Measurements from ENCODE around the gene MARS1. TPM values are rescaled to one million over a fixed set of nuclear protein-coding genes. Genes with fewer than 3 reads are reported as not detected.

Gene MARS1
- total RNA-seq, 1 experiment from 2014 or later = 151 TPM

Small RNAs within 50 kb of the gene (small RNA-seq; reads per million reads assigned to genes)
- 0 to 0.10 reads per million in 2 experiments for gene MIR616

Other genes starting within 250 kb of the MARS1 start
- not detected in 2 replicates for gene STAC3, start 236.9 kb upstream of the MARS1 start, total RNA-seq (2014; rRNA removed; shearing (Covaris generic))
- gene R3HDM2, start 57.0 kb upstream of the MARS1 start, total RNA-seq (2014; rRNA removed; shearing (Covaris generic)) = 15.2 and 19.0 TPM in 2 replicates
- gene INHBC, start 53.3 kb upstream of the MARS1 start, total RNA-seq (2014; rRNA removed; shearing (Covaris generic)) = not detected in 2 replicates
- 0.34 TPM in 1 of 2 replicates, not detected in the other for gene INHBE, start 32.8 kb upstream of the MARS1 start, total RNA-seq (2014; rRNA removed; shearing (Covaris generic))
- 0.16 and 1.9 TPM in 2 replicates for gene GLI1, start 28.3 kb upstream of the MARS1 start, total RNA-seq (2014; rRNA removed; shearing (Covaris generic))
- not detected in 2 replicates for gene ARHGAP9, start 8.2 kb upstream of the MARS1 start, total RNA-seq (2014; rRNA removed; shearing (Covaris generic))
- gene DDIT3, start 32.4 kb downstream of the MARS1 start, total RNA-seq (2014; rRNA removed; shearing (Covaris generic)) = 103 and 117 TPM in 2 replicates
- 6.6 and 6.8 TPM in 2 replicates for gene MBD6, start 34.8 kb downstream of the MARS1 start, total RNA-seq (2014; rRNA removed; shearing (Covaris generic))
- 86.2 and 93.8 TPM in 2 replicates for gene DCTN2, start 59.1 kb downstream of the MARS1 start, total RNA-seq (2014; rRNA removed; shearing (Covaris generic))
- 0.29 and 0.40 TPM in 2 replicates for gene KIF5A, start 62.0 kb downstream of the MARS1 start, total RNA-seq (2014; rRNA removed; shearing (Covaris generic))
- 48.4 and 53.2 TPM in 2 replicates for gene PIP4K2C, start 103.1 kb downstream of the MARS1 start, total RNA-seq (2014; rRNA removed; shearing (Covaris generic))
- gene DTX3, start 116.8 kb downstream of the MARS1 start, total RNA-seq (2014; rRNA removed; shearing (Covaris generic)) = 13.6 and 14.1 TPM in 2 replicates
- 13.2 and 16.3 TPM in 2 replicates for gene ARHGEF25, start 123.4 kb downstream of the MARS1 start, total RNA-seq (2014; rRNA removed; shearing (Covaris generic))
- gene B4GALNT1, start 145.1 kb downstream of the MARS1 start, total RNA-seq (2014; rRNA removed; shearing (Covaris generic)) = 8.3 and 11.2 TPM in 2 replicates
- gene OS9, start 206.1 kb downstream of the MARS1 start, total RNA-seq (2014; rRNA removed; shearing (Covaris generic)) = 239 and 244 TPM in 2 replicates